ENCODE results near the gene NUDT13. TPM values are rescaled to one million over a fixed set of nuclear protein-coding genes. Genes with fewer than 3 reads are reported as not detected.

The NUDT13 gene
- total and polyA plus RNA-seq, 2 of the 8 experiments (the other 6 are each of a cell fraction or from before 2014, with no cell fraction given): 1.5 to 1.9 TPM

DNA sequence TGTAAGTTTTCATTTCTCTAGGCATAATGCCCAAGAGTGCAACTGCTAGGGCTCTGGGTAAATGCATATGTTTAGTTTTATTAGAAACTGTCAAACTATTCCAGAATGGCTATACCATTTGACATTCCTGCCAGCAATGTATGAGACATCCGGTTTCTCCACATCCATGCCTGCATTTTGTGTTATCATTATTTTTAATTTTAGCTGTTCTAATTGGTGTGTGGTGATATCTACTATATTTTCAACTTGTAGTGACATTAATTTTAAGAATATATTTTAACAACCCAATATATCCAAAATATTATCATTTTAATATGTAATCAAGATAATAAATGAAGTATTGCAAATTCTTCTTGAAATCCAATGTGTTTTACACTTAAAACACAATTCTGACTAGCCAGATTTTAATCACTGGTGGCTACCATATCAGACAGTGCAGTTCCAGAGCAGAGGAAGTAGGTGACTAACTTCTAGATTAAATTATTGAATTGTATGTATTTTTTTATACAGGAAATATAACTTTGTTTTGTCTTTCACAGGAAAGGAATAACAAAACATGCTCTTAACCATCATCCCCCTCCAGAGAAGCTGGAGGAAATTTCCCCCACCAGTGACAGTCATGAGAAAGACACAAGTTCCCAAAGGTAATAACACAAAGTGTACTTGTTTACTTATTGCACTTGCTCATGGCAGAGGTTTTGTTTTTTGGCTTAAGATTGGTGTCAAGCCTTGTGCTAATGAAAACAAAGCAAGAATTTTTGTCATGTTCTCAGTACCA, 64.1 kb downstream of the NUDT13 start (continued):
- TF ChIP-seq EZH2 (IDR thresholded peaks at IDR 0.05; ENCODE audit: low read depth, low read length, severe bottlenecking) (no peak), CBX5 (IDR thresholded peaks at IDR 0.05; ENCODE audit: low read depth, low read length) (no peak), BCL11A (IDR thresholded peaks at IDR 0.05; ENCODE audit: low read depth in 2 of 2, low read length in 2 of 2) (no peak)
- TF ChIP-seq, protein P1, sequence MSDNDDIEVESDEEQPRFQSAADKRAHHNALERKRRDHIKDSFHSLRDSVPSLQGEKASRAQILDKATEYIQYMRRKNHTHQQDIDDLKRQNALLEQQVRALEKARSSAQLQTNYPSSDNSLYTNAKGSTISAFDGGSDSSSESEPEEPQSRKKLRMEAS (IDR thresholded peaks at IDR 0.05): no peak

Small RNAs within 50 kb of the gene (small RNA-seq; reads per million reads assigned to genes)
- not detected for gene RF00019 (ENCODE audit: insufficient read depth)
- 0.51 reads per million for gene SNORA11F (ENCODE audit: insufficient read depth)

Other genes with a start within 250 kb of the NUDT13 start
- not detected in 2 replicates for gene OIT3, start 216.7 kb upstream of the NUDT13 start, total RNA-seq (2021; fragmentation: NEBNext Ultra II Directional; extraction: Animal tissue kit (Norgen Biotek cat#: 25700))
- not detected in 2 replicates for gene OIT3, start 216.7 kb upstream of the NUDT13 start, polyA plus RNA-seq (2011; rRNA removed)
- gene PLA2G12B, start 155.6 kb upstream of the NUDT13 start, total RNA-seq (2021; fragmentation: NEBNext Ultra II Directional; extraction: Animal tissue kit (Norgen Biotek cat#: 25700)): not detected in 2 replicates
- not detected in 2 replicates for gene PLA2G12B, start 155.6 kb upstream of the NUDT13 start, polyA plus RNA-seq (2011; rRNA removed)
- 25.3 and 25.7 TPM in 2 replicates for gene P4HA1, start 13.6 kb upstream of the NUDT13 start, total RNA-seq (2021; fragmentation: NEBNext Ultra II Directional; extraction: Animal tissue kit (Norgen Biotek cat#: 25700))
- gene P4HA1, start 13.6 kb upstream of the NUDT13 start, polyA plus RNA-seq (2011; rRNA removed): 6.7 and 12.0 TPM in 2 replicates
- gene ECD, start 57.6 kb downstream of the NUDT13 start, total RNA-seq (2021; fragmentation: NEBNext Ultra II Directional; extraction: Animal tissue kit (Norgen Biotek cat#: 25700)): 38.0 and 43.6 TPM in 2 replicates
- gene ECD, start 57.6 kb downstream of the NUDT13 start, polyA plus RNA-seq (2011; rRNA removed): 19.4 and 27.1 TPM in 2 replicates
- gene FAM149B1, start 57.7 kb downstream of the NUDT13 start, total RNA-seq (2021; fragmentation: NEBNext Ultra II Directional; extraction: Animal tissue kit (Norgen Biotek cat#: 25700)): 16.8 TPM in 2 replicates
- 20.3 and 21.9 TPM in 2 replicates for gene FAM149B1, start 57.7 kb downstream of the NUDT13 start, polyA plus RNA-seq (2011; rRNA removed)
- gene DNAJC9, start 136.8 kb downstream of the NUDT13 start, total RNA-seq (2021; fragmentation: NEBNext Ultra II Directional; extraction: Animal tissue kit (Norgen Biotek cat#: 25700)): 29.2 and 32.2 TPM in 2 replicates
- gene DNAJC9, start 136.8 kb downstream of the NUDT13 start, polyA plus RNA-seq (2011; rRNA removed): 22.9 and 26.0 TPM in 2 replicates
- gene MRPS16, start 142.2 kb downstream of the NUDT13 start, total RNA-seq (2021; fragmentation: NEBNext Ultra II Directional; extraction: Animal tissue kit (Norgen Biotek cat#: 25700)): 125 TPM in 2 replicates
- 203 and 213 TPM in 2 replicates for gene MRPS16, start 142.2 kb downstream of the NUDT13 start, polyA plus RNA-seq (2011; rRNA removed)
- 0.27 and 0.30 TPM in 2 replicates for gene CFAP70, start 248.4 kb downstream of the NUDT13 start, total RNA-seq (2021; fragmentation: NEBNext Ultra II Directional; extraction: Animal tissue kit (Norgen Biotek cat#: 25700))
- gene CFAP70, start 248.4 kb downstream of the NUDT13 start, polyA plus RNA-seq (2011; rRNA removed): 0.09 and 0.21 TPM in 2 replicates